Endometrial microvascular endothelial cells (primary cell): ENCODE measurements around the gene LAMA2. TPM values are rescaled to one million over a fixed set of nuclear protein-coding genes. Genes with fewer than 3 reads are reported as not detected.
"Not testable (repeated sequence)": the region's sequence is repeated elsewhere in the genome, so short reads cannot be mapped to it uniquely, and the experiment has no call there.

ENCODE experiments used
- in situ Hi-C: cut with HindIII; loops from 2 replicates; pipeline ENCODE4 v1.10.0; 2017; ENCODE audit warnings: low sequenced_read_pairs, low pct_unique_long_range_greater_than_20kb; ENCODE audit errors: inconsistent ontology term
- total RNA-seq: library from RNA; depleted of rRNA; stranded (reverse); fragments of >200 nt; gene quantifications from one replicate; pipeline ENCODE4 v1.2.3, GENCODE V29; 2015; ENCODE audit errors: inconsistent ontology term

LAMA2 gene
- total RNA-seq, 1 donor from 2014 or later = 0.19 TPM

- in situ Hi-C loops = no loop called here
Measured at GRCh38 chr6:129138739-129139405, 255.9 kb downstream of the LAMA2 start.

- in situ Hi-C loops = no loop called here
Measured at GRCh38 chr6:129140526-129140925, 257.6 kb downstream of the LAMA2 start.

- in situ Hi-C loops = no loop called here
Measured at GRCh38 chr6:129141499-129141898, 258.6 kb downstream of the LAMA2 start.

GRCh38 chr6:129146902-129147301 lies 264.0 kb downstream of the LAMA2 start:
- in situ Hi-C loops = no loop called here

- in situ Hi-C loops = no loop called here
Measured at GRCh38 chr6:129150507-129150906, 267.6 kb downstream of the LAMA2 start.

- in situ Hi-C loops = no loop called here
Measured at GRCh38 chr6:129153257-129153656, 270.3 kb downstream of the LAMA2 start.

- in situ Hi-C loops = not testable (repeated sequence)
Measured at GRCh38 chr6:129159242-129159641, 276.3 kb downstream of the LAMA2 start.

GRCh38 chr6:129162605-129163004 lies 279.7 kb downstream of the LAMA2 start:
- in situ Hi-C loops = no loop called here

- in situ Hi-C loops = no loop called here
Measured at GRCh38 chr6:129163551-129163950, 280.6 kb downstream of the LAMA2 start.

GRCh38 chr6:129164032-129164431 lies 281.1 kb downstream of the LAMA2 start:
- in situ Hi-C loops = no loop called here

GRCh38 chr6:129172279-129172995 lies 289.5 kb downstream of the LAMA2 start:
- in situ Hi-C loops = not testable (repeated sequence)

- in situ Hi-C loops = no loop called here
Measured at GRCh38 chr6:129175066-129175465, 292.1 kb downstream of the LAMA2 start.

GRCh38 chr6:129177801-129178200 lies 294.9 kb downstream of the LAMA2 start:
- in situ Hi-C loops = no loop called here

GRCh38 chr6:129179283-129179682 lies 296.3 kb downstream of the LAMA2 start:
- in situ Hi-C loops = no loop called here

- in situ Hi-C loops = no loop called here
Measured at GRCh38 chr6:129181001-129181400, 298.1 kb downstream of the LAMA2 start.

- in situ Hi-C loops = no loop called here
Measured at GRCh38 chr6:129183187-129183591, 300.3 kb downstream of the LAMA2 start.

- in situ Hi-C loops = no loop called here
Measured at GRCh38 chr6:129183681-129184301, 300.9 kb downstream of the LAMA2 start.

- in situ Hi-C loops = no loop called here
Measured at GRCh38 chr6:129184324-129184723, 301.4 kb downstream of the LAMA2 start.

GRCh38 chr6:129184808-129185366 lies 301.9 kb downstream of the LAMA2 start:
- in situ Hi-C loops = no loop called here

GRCh38 chr6:129186988-129187387 lies 304.1 kb downstream of the LAMA2 start:
- in situ Hi-C loops = no loop called here
